Fibroblast of mammary gland (primary cell): ENCODE data around the gene GBX2.
A peak's percentile ranks its signal among the peaks of the same experiment; 100 is the strongest.

Experiments used
- DNase-seq: peaks from one replicate; pipeline ENCODE4 v3.0.0-alpha.2; 2010; ENCODE audit warnings: low read depth
- H3K4me3 ChIP-seq: 2 replicates; pipeline ENCODE4 v1.5.1; 2011; ENCODE audit warnings: low read depth, mild to moderate bottlenecking, low read length, moderate library complexity; ENCODE audit not compliant: control insufficient read depth
- TF ChIP-seq, protein P1 (sequence below): conservative IDR thresholded peaks from 2 replicates; pipeline ENCODE4 v1.5.1; 2011; ENCODE audit warnings: low read depth, low read length, inconsistent platforms; ENCODE audit not compliant: control insufficient read depth, insufficient read depth

Gene GBX2

DNA sequence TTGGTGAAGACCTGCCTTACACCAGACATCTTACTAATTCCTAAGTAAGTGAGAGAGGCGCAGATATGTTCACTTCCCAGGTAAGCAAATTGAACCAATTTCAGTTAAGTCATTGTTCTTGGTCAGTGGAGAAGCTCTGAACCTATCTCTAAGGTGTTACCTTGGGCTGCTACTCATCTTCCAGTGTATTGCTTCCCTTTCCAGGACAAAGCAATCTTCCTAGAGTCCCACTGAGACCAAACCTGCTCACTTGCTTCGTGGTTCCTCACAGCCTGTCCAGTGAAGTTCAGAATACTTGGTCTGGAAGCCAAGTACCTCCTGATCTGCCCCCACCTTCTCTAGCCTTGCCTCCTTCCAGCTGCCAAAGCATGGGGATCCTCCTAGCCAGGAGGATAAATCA, 22.5 kb upstream of the GBX2 start:
- TF ChIP-seq, protein P1, sequence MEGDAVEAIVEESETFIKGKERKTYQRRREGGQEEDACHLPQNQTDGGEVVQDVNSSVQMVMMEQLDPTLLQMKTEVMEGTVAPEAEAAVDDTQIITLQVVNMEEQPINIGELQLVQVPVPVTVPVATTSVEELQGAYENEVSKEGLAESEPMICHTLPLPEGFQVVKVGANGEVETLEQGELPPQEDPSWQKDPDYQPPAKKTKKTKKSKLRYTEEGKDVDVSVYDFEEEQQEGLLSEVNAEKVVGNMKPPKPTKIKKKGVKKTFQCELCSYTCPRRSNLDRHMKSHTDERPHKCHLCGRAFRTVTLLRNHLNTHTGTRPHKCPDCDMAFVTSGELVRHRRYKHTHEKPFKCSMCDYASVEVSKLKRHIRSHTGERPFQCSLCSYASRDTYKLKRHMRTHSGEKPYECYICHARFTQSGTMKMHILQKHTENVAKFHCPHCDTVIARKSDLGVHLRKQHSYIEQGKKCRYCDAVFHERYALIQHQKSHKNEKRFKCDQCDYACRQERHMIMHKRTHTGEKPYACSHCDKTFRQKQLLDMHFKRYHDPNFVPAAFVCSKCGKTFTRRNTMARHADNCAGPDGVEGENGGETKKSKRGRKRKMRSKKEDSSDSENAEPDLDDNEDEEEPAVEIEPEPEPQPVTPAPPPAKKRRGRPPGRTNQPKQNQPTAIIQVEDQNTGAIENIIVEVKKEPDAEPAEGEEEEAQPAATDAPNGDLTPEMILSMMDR: no peak
- DNase-seq: no peak
- H3K4me3 ChIP-seq: no peak overlapping the region

DNA sequence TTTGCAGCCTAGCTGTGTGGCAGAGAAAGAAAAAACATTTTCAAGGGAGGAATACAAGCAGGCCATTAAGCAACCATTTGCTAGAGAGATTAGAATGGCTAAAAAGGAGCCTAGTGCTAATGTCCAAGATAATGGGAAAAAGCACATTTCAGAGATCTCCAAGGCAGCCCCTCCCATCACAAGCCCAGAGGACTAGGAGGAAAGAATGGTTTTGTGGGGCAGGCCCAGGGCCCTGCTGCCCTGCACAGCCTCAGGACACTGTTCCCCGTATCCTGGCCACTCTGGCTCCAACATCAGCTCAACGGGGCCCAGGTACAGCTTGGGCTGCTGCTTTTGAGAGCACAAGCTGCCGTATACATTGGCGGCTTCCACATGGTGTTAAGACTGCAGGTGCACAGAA, 16.5 kb upstream of the GBX2 start:
- DNase-seq: no peak
- TF ChIP-seq, protein P1: no peak
- no peak overlapping the region for H3K4me3 ChIP-seq

GRCh38 chr2:236180831-236181453, 12.8 kb upstream of the GBX2 start:
- H3K4me3 ChIP-seq: no peak overlapping the region
- peak; percentile 70 for DNase-seq

GRCh38 chr2:236180076-236180816, 12.1 kb upstream of the GBX2 start:
- TF ChIP-seq, protein P1: no peak
- no peak overlapping the region for H3K4me3 ChIP-seq
- DNase-seq: no peak

More at GRCh38 chr2:236180831-236181453, 12.8 kb upstream of the GBX2 start:
- TF ChIP-seq, protein P1: peak; percentile 71

- peak overlapping the region; percentile 50 for H3K4me3 ChIP-seq
- TF ChIP-seq, protein P1: no peak
- DNase-seq: no peak
These were observed 11.3 kb upstream of the GBX2 start for GRCh38 chr2:236179236-236180075.

- peak overlapping the region; percentile 50 for H3K4me3 ChIP-seq
- TF ChIP-seq, protein P1: no peak
- DNase-seq: no peak
These were observed 10.7 kb upstream of the GBX2 start for GRCh38 chr2:236178890-236179235.
